HG03097 (cell line): ENCODE results near the gene PPP1R14C.

Experiments used
- ATAC-seq: cut with Tn5 transposase; IDR thresholded peaks from one replicate; pipeline ENCODE4 v1.9.1; 2021; ENCODE audit not compliant: unreplicated experiment, low FRiP score

The PPP1R14C gene

GRCh38 chr6:150243620-150244314 lies 100.9 kb downstream of the PPP1R14C start:
- ATAC-seq: no peak

- ATAC-seq: no peak
Measured at GRCh38 chr6:150245148-150245935, 102.5 kb downstream of the PPP1R14C start.

GRCh38 chr6:150247803-150248202 lies 105.0 kb downstream of the PPP1R14C start:
- ATAC-seq: no peak

- ATAC-seq: no peak
Measured at GRCh38 chr6:150248300-150248699, 105.5 kb downstream of the PPP1R14C start.

GRCh38 chr6:150249261-150249660 lies 106.4 kb downstream of the PPP1R14C start:
- no peak for ATAC-seq

GRCh38 chr6:150250826-150251225 lies 108.0 kb downstream of the PPP1R14C start:
- ATAC-seq: no peak

GRCh38 chr6:150251566-150252186 lies 108.8 kb downstream of the PPP1R14C start:
- ATAC-seq: no peak

GRCh38 chr6:150252714-150253444 lies 110.0 kb downstream of the PPP1R14C start:
- no peak for ATAC-seq

- ATAC-seq: no peak
Measured at GRCh38 chr6:150253489-150253888, 110.6 kb downstream of the PPP1R14C start.

GRCh38 chr6:150254770-150255169 lies 111.9 kb downstream of the PPP1R14C start:
- ATAC-seq: no peak

- no peak for ATAC-seq
Measured at GRCh38 chr6:150255840-150256239, 113.0 kb downstream of the PPP1R14C start.

- ATAC-seq: no peak
Measured at GRCh38 chr6:150256618-150257272, 113.9 kb downstream of the PPP1R14C start.

GRCh38 chr6:150258381-150258780 lies 115.5 kb downstream of the PPP1R14C start:
- no peak for ATAC-seq

GRCh38 chr6:150260931-150261330 lies 118.1 kb downstream of the PPP1R14C start:
- ATAC-seq: no peak

GRCh38 chr6:150261997-150262697 lies 119.3 kb downstream of the PPP1R14C start:
- ATAC-seq: no peak

- ATAC-seq: no peak
Measured at GRCh38 chr6:150263765-150264404, 121.0 kb downstream of the PPP1R14C start.

GRCh38 chr6:150266309-150266708 lies 123.5 kb downstream of the PPP1R14C start:
- no peak for ATAC-seq

GRCh38 chr6:150266963-150267685 lies 124.3 kb downstream of the PPP1R14C start:
- no peak for ATAC-seq
